Vagina (tissue), 2 donors: ENCODE data around the gene OPN4.

Experiments
- POLR2A ChIP-seq, 2 donors: fragments of 450-650 bp; IDR thresholded peaks; one replicate each; pipeline ENCODE4 v1.6.1; 2017; ENCODE audit warnings: antibody characterized with exemption in 2 of 2, mild to moderate bottlenecking in 2 of 2, moderate library complexity in 2 of 2
- TF ChIP-seq, protein P1 (sequence below), 3 experiments: fragments of 450-650 bp in 2 of 3; fragments of 200-600 bp in 1 of 3; sonication (generic) in 1 of 3; IDR thresholded peaks; one replicate each; pipeline ENCODE4 v1.5.1; 2017 to 2019; ENCODE audit warnings: antibody characterized with exemption in 3 of 3, mild to moderate bottlenecking in 2 of 3, moderate library complexity in 2 of 3

DNA sequence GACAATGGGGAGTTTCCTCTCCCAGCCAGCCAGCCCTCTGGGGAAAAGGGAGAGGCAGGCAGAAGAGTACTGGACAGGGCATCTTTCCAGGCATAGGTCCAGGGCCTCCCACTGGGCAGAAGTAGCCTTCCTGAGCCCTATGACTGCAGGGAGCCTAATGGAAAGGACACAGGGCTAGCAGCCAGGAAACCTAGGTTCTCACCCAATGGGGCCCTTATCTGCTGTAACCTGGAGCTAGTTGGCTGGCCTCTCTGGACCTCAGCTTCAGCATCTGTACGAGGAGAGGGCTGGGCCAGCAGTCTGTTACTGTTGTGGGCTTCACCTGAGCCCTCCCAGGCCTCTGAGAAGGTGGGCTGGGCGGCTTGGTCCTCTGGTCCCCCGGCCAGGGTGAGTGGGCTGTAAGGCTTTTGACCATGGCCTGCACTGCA is 36.3 kb downstream of the OPN4 start:
- TF ChIP-seq, protein P1, sequence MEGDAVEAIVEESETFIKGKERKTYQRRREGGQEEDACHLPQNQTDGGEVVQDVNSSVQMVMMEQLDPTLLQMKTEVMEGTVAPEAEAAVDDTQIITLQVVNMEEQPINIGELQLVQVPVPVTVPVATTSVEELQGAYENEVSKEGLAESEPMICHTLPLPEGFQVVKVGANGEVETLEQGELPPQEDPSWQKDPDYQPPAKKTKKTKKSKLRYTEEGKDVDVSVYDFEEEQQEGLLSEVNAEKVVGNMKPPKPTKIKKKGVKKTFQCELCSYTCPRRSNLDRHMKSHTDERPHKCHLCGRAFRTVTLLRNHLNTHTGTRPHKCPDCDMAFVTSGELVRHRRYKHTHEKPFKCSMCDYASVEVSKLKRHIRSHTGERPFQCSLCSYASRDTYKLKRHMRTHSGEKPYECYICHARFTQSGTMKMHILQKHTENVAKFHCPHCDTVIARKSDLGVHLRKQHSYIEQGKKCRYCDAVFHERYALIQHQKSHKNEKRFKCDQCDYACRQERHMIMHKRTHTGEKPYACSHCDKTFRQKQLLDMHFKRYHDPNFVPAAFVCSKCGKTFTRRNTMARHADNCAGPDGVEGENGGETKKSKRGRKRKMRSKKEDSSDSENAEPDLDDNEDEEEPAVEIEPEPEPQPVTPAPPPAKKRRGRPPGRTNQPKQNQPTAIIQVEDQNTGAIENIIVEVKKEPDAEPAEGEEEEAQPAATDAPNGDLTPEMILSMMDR (IDR thresholded peaks at IDR 0.05): no peak
- TF ChIP-seq POLR2A (IDR thresholded peaks at IDR 0.05): no peak
